Measurements from ENCODE around the gene MOG.

Gene MOG

GRCh38 chr6:29678114-29678513, 21.2 kb downstream of the MOG start:
- no peak for DNase-seq

- no peak for DNase-seq
Observed at GRCh38 chr6:29679962-29680361, 23.1 kb downstream of the MOG start.

- DNase-seq = no peak
Observed at GRCh38 chr6:29680416-29680815, 23.5 kb downstream of the MOG start.

GRCh38 chr6:29680904-29681303, 24.0 kb downstream of the MOG start, which contains the start of gene ZFP57:
ZFP57 (minus strand) TSS chr6:29681152; CDS start chr6:29677003, 4,149 bp downstream.
- DNase-seq = no peak

GRCh38 chr6:29681811-29682210, 24.9 kb downstream of the MOG start:
- DNase-seq = no peak

- DNase-seq = no peak
Observed at GRCh38 chr6:29685718-29686326, 28.9 kb downstream of the MOG start.

- no peak for DNase-seq
Observed at GRCh38 chr6:29694637-29695036, 37.7 kb downstream of the MOG start.

- DNase-seq = no peak
Observed at GRCh38 chr6:29696147-29697125, 39.5 kb downstream of the MOG start.

- DNase-seq = peak; percentile 65
Observed at GRCh38 chr6:29702519-29703103, 45.7 kb downstream of the MOG start.

- DNase-seq = no peak
Observed at GRCh38 chr6:29705389-29706231, 48.7 kb downstream of the MOG start.

- DNase-seq = peak; percentile 70
Observed at GRCh38 chr6:29708432-29709179, 51.7 kb downstream of the MOG start.

- DNase-seq = no peak
Observed at GRCh38 chr6:29709188-29709587, 52.3 kb downstream of the MOG start.

- DNase-seq = no peak
Observed at GRCh38 chr6:29710281-29710941, 53.5 kb downstream of the MOG start.

GRCh38 chr6:29720863-29721262, 64.0 kb downstream of the MOG start:
- no peak for DNase-seq

Measured in activated effector memory CD4-positive, alpha-beta T cell treated with Interleukin-2 at 50 U/mL for 16 hours (primary cell).